ENCODE data around the gene ADAMTSL1.

ADAMTSL1 gene

GRCh38 chr9:18629136-18629535 lies 155.2 kb downstream of the ADAMTSL1 start:
- CTCF ChIA-PET = no interaction called here
- DNase-seq (ENCODE audit: extremely low spot score) = no peak
- POLR2A ChIA-PET = no interaction called here

GRCh38 chr9:18632632-18633403 lies 158.9 kb downstream of the ADAMTSL1 start:
- POLR2A ChIA-PET = no interaction called here
- TF ChIP-seq TARDBP (IDR thresholded peaks at IDR 0.05) (no peak), SP1 (IDR thresholded peaks at IDR 0.05) (no peak), NFRKB (IDR thresholded peaks at IDR 0.05) (no peak), LEF1 (IDR thresholded peaks at IDR 0.05; ENCODE audit: borderline replicate concordance) (no peak), FOXA1 (IDR thresholded peaks at IDR 0.05) (no peak), FOXM1 (IDR thresholded peaks at IDR 0.05; ENCODE audit: borderline replicate concordance) (no peak), SUZ12 (IDR thresholded peaks at IDR 0.05) (no peak), FOXK2 (IDR thresholded peaks at IDR 0.05) (no peak), CTBP1 (IDR thresholded peaks at IDR 0.05; ENCODE audit: borderline replicate concordance) (no peak), ELF4 (IDR thresholded peaks at IDR 0.05) (no peak), HDGF (IDR thresholded peaks at IDR 0.05; ENCODE audit: borderline replicate concordance) (no peak), BHLHE40 (IDR thresholded peaks at IDR 0.05; ENCODE audit: borderline replicate concordance) (no peak), ZNF384 (IDR thresholded peaks at IDR 0.05) (no peak), L3MBTL2 (conservative IDR thresholded peaks at IDR 0.05) (no peak), ARNT (IDR thresholded peaks at IDR 0.05) (no peak)
- TF ChIP-seq, protein P1, sequence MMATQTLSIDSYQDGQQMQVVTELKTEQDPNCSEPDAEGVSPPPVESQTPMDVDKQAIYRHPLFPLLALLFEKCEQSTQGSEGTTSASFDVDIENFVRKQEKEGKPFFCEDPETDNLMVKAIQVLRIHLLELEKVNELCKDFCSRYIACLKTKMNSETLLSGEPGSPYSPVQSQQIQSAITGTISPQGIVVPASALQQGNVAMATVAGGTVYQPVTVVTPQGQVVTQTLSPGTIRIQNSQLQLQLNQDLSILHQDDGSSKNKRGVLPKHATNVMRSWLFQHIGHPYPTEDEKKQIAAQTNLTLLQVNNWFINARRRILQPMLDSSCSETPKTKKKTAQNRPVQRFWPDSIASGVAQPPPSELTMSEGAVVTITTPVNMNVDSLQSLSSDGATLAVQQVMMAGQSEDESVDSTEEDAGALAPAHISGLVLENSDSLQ (IDR thresholded peaks at IDR 0.05) = no peak
- no peak for DNase-seq (ENCODE audit: extremely low spot score)
- CTCF ChIA-PET = no interaction called here

More at GRCh38 chr9:18629136-18629535, 155.2 kb downstream of the ADAMTSL1 start:
- TF ChIP-seq SUZ12 (IDR thresholded peaks at IDR 0.05) = no peak
- no peak for TF ChIP-seq ELF4 (IDR thresholded peaks at IDR 0.05)
- no peak for TF ChIP-seq FOXA1 (IDR thresholded peaks at IDR 0.05)
- TF ChIP-seq FOXK2 (IDR thresholded peaks at IDR 0.05) = no peak
- no peak for TF ChIP-seq TARDBP (IDR thresholded peaks at IDR 0.05)
- TF ChIP-seq BHLHE40 (IDR thresholded peaks at IDR 0.05; ENCODE audit: borderline replicate concordance) = no peak

- no peak for DNase-seq (ENCODE audit: extremely low spot score)
- CTCF ChIA-PET = no interaction called here
- POLR2A ChIA-PET = no interaction called here
- TF ChIP-seq TARDBP (IDR thresholded peaks at IDR 0.05) = no peak
- no peak for TF ChIP-seq CTBP1 (IDR thresholded peaks at IDR 0.05; ENCODE audit: borderline replicate concordance)
- TF ChIP-seq FOXM1 (IDR thresholded peaks at IDR 0.05; ENCODE audit: borderline replicate concordance) = no peak
- TF ChIP-seq HDGF (IDR thresholded peaks at IDR 0.05; ENCODE audit: borderline replicate concordance) = no peak
- TF ChIP-seq L3MBTL2 (conservative IDR thresholded peaks at IDR 0.05) = no peak
- TF ChIP-seq LEF1 (IDR thresholded peaks at IDR 0.05; ENCODE audit: borderline replicate concordance) = no peak
Observed at GRCh38 chr9:18636781-18637180, 162.8 kb downstream of the ADAMTSL1 start.

DNA sequence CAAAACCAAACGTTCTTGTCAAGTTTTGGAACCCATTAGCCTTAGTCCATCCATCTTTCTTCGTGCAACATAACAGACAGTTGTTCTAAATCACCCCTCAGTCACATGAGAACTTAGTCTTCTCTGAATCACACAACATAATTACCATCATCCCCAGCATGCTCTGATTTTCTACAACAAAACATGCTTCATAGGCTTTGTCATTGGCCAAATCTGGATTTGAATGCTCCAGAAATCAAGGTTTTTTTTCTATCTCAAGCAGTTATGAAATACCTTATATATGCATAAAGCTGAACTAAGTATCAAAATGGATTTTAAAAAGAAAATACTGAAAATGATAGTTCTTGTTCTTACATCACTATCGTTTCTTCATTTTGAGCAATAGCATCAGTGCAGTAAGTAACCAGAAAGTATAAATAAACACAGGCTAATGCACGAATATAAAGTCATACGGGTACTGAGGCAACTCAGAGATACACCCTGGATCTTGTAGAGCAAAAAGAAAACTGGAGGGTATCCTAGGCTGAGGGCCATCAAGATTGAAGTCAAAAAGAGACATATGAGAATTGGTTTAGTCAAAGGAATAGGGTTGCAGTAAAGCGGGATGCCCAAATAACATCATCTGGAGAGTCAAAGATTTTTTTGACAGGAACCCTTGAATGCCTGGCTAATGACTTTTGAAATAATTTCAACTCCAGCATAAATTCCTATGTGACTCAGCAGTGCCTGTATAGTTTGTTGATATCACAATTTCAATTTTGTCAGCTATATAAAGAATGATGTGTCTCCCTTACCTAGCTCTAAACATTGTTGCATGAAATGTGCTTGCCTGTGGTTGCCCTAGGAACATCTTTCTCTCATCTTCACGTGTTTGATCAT lies 164.7 kb downstream of the ADAMTSL1 start:
- ChIA-PET CTCF (no interaction called here), POLR2A (no interaction called here)
- TF ChIP-seq L3MBTL2 (conservative IDR thresholded peaks at IDR 0.05) = no peak
- no peak for TF ChIP-seq HDGF (IDR thresholded peaks at IDR 0.05; ENCODE audit: borderline replicate concordance)
- no peak for TF ChIP-seq ZNF384 (IDR thresholded peaks at IDR 0.05)
- TF ChIP-seq, protein P1 (IDR thresholded peaks at IDR 0.05) = no peak
- no peak for DNase-seq (ENCODE audit: extremely low spot score)

DNA sequence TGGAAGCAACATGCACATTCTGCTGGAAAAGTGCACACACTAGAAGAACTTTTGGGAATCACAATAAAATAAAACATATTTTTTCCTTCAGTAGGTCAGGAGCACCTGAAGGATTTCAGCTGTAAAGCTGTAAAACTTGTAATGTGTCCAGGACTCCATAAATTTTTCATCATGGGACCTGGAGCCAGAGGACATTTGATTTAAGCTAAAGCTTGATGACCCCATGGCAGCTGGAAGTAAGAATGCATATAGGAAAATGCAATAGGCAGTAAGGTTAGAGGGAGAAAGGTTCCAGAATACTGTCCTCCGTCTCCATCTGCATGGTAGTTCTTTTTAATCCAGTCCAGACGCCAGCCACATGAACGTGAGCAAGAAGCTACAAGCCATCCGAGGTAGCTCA lies 166.0 kb downstream of the ADAMTSL1 start:
- CTCF ChIA-PET = interaction anchor here (0.6 kb wide), 1 partner anchor 33 kb away, joined by 5 read pairs; no protein-coding TSS in a partner anchor
- no peak for DNase-seq (ENCODE audit: extremely low spot score)
- POLR2A ChIA-PET = no interaction called here
- TF ChIP-seq CTBP1 (IDR thresholded peaks at IDR 0.05; ENCODE audit: borderline replicate concordance) (no peak), SP1 (IDR thresholded peaks at IDR 0.05) (no peak), SUZ12 (IDR thresholded peaks at IDR 0.05) (no peak), HDGF (IDR thresholded peaks at IDR 0.05; ENCODE audit: borderline replicate concordance) (no peak), BHLHE40 (IDR thresholded peaks at IDR 0.05; ENCODE audit: borderline replicate concordance) (no peak), FOXK2 (IDR thresholded peaks at IDR 0.05) (no peak), FOXM1 (IDR thresholded peaks at IDR 0.05; ENCODE audit: borderline replicate concordance) (no peak), LEF1 (IDR thresholded peaks at IDR 0.05; ENCODE audit: borderline replicate concordance) (no peak), NFRKB (IDR thresholded peaks at IDR 0.05) (no peak), TARDBP (IDR thresholded peaks at IDR 0.05) (no peak), ARNT (IDR thresholded peaks at IDR 0.05) (no peak), ZNF384 (IDR thresholded peaks at IDR 0.05) (no peak), ELF4 (IDR thresholded peaks at IDR 0.05) (no peak), FOXA1 (IDR thresholded peaks at IDR 0.05) (no peak)
- TF ChIP-seq, protein P1 (IDR thresholded peaks at IDR 0.05) = no peak

Data from HEK293T (cell line).